HAP-1 (cell line): Measurements from ENCODE around the gene PRDM16.

Experiments
- DNase-seq, 2 experiments: peaks; one replicate each; pipeline ENCODE4 v3.0.0-alpha.2; 2016 to 2020; ENCODE audit warnings: low spot score in 2 of 2
- H3K27me3 ChIP-seq: fragments of 250-450 bp; sonication (Bioruptor Pico); 2 replicates; pipeline ENCODE4 v1.5.1; 2020; ENCODE audit warnings: low read depth, mild to moderate bottlenecking, moderate library complexity
- H3K36me3 ChIP-seq: fragments of 250-450 bp; sonication (Bioruptor Pico); replicated peaks from 2 replicates; pipeline ENCODE4 v1.5.1; 2020; ENCODE audit warnings: mild to moderate bottlenecking
- H3K4me1 ChIP-seq: fragments of 250-450 bp; sonication (Bioruptor Pico); 2 replicates; pipeline ENCODE4 v1.5.1; 2020; ENCODE audit warnings: mild to moderate bottlenecking
- H3K4me3 ChIP-seq: fragments of 250-450 bp; sonication (Bioruptor Pico); 2 replicates; pipeline ENCODE4 v1.5.1; 2020; ENCODE audit warnings: mild to moderate bottlenecking, moderate library complexity
- H3K9me3 ChIP-seq: fragments of 250-450 bp; sonication (Bioruptor Pico); 2 replicates; pipeline ENCODE4 v1.5.1; 2020; ENCODE audit warnings: mild to moderate bottlenecking, moderate library complexity
- in situ Hi-C: fragments of 300-500 bp; cut with MboI; formaldehyde crosslinking; loops from 3 replicates; pipeline ENCODE4 v1.14.3; 2020; ENCODE audit warnings: low sequenced_read_pairs, inconsistent platforms, mixed read lengths

Gene PRDM16

DNA sequence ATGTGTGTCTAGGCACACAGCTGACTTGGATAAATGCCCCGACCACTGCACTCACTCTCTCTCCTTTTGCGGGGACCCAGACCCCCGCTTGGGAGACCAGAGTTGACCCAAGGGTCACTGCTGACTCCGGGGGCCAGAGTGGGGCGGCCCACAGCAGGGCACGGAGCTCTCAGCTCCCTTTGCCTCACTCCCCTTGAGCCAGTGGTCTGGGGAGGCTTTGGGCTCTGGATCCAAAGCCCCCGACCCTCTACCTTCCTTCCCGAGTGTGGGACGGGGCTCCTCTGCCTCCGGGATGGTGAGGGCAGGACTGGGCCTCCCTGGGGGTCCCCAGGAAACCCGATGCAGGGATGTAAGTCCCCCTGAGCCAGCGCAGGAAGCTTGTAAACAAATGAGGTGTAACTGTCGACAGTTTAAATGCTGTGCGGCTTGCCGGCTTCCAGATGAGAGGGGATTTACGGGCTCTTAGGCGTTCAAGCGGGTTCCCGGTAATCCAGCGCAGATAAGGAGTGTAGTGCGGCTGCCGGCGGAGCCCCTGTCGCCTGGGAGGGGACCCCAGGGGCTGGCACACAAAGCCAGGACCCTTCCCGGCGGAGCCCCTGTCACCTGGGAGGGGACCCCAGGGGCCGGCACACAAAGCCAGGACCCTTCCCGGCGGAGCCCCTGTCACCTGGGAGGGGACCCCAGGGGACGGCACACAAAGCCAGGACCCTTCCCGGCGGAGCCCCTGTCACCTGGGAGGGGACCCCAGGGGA lies 40.3 kb upstream of the PRDM16 start:
- Histone ChIP-seq H3K4me1 (no peaks in the 10 kb centered on the region), H3K4me3 (no peak overlapping the region), H3K27me3 (peaks cover 57% of the 10 kb centered on the region), H3K9me3 (no peaks in the 10 kb centered on the region), H3K36me3 (no peaks in the 10 kb centered on the region)
- DNase-seq, result no peak
- in situ Hi-C loops, result no loop called here

GRCh38 chr1:3029481-3029961 lies 39.5 kb upstream of the PRDM16 start:
- in situ Hi-C loops, result no loop called here
- Histone ChIP-seq H3K27me3 (peaks cover 57% of the 10 kb centered on the region), H3K4me1 (no peaks in the 10 kb centered on the region), H3K36me3 (no peaks in the 10 kb centered on the region), H3K4me3 (no peak overlapping the region), H3K9me3 (no peaks in the 10 kb centered on the region)
- no peak for DNase-seq

- no peaks in the 10 kb centered on the region for H3K9me3 ChIP-seq
- no peak overlapping the region for H3K4me3 ChIP-seq
- in situ Hi-C loops, result no loop called here
- H3K27me3 ChIP-seq, result peaks cover 63% of the 10 kb centered on the region
- no peaks in the 10 kb centered on the region for H3K4me1 ChIP-seq
- DNase-seq, result no peak
- H3K36me3 ChIP-seq, result no peaks in the 10 kb centered on the region
Measured at GRCh38 chr1:3029991-3030662, 38.9 kb upstream of the PRDM16 start.

GRCh38 chr1:3030663-3031381 lies 38.2 kb upstream of the PRDM16 start:
- H3K27me3 ChIP-seq, result peaks cover 68% of the 10 kb centered on the region
- H3K4me1 ChIP-seq, result no peaks in the 10 kb centered on the region
- no peak overlapping the region for H3K4me3 ChIP-seq
- H3K36me3 ChIP-seq, result no peaks in the 10 kb centered on the region
- in situ Hi-C loops, result no loop called here
- no peak for DNase-seq
- no peaks in the 10 kb centered on the region for H3K9me3 ChIP-seq

DNA sequence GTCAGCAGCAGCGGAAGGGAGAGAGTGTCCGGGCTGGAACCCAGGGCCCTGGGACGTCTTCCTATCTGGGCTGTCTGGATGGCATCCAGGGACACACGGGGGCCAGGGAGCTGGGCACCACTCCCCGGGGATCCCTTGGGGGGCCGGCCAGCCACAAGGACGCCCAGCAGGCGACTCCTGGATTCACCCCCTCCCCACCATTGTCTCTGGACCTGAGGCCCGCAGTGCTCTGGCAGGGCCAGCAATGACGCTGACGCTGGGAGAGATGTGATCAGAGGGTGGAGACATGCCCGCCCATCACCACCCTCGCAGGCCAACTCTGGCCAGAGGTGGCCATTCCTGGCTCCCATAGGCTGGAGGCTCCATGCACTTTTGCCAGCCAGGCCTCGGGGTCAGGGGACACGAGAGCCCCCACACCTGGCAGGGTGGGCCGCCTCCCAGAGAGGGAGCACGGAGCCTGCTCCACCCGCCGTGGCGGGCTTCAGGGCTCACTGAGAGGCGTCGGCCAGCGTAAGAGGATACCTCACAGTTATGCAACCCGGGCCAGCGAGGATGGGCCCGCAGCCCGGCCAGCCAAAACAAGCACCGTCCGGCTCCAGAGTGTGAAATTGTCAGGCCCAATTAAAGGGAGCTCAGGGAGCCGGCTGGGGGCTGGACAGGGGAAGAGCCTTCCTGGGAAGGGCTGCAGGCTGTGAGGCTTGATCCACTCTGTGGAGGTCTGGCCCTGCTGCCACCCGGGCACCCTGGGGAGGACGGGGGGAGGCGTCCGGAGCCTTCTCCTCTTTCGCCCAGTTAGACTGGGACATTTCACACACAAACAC lies 37.4 kb upstream of the PRDM16 start:
- H3K36me3 ChIP-seq, result no peaks in the 10 kb centered on the region
- peaks cover 75% of the 10 kb centered on the region for H3K27me3 ChIP-seq
- no peaks in the 10 kb centered on the region for H3K9me3 ChIP-seq
- DNase-seq, result no peak
- no peak overlapping the region for H3K4me3 ChIP-seq
- in situ Hi-C loops, result no loop called here
- H3K4me1 ChIP-seq, result no peaks in the 10 kb centered on the region

DNA sequence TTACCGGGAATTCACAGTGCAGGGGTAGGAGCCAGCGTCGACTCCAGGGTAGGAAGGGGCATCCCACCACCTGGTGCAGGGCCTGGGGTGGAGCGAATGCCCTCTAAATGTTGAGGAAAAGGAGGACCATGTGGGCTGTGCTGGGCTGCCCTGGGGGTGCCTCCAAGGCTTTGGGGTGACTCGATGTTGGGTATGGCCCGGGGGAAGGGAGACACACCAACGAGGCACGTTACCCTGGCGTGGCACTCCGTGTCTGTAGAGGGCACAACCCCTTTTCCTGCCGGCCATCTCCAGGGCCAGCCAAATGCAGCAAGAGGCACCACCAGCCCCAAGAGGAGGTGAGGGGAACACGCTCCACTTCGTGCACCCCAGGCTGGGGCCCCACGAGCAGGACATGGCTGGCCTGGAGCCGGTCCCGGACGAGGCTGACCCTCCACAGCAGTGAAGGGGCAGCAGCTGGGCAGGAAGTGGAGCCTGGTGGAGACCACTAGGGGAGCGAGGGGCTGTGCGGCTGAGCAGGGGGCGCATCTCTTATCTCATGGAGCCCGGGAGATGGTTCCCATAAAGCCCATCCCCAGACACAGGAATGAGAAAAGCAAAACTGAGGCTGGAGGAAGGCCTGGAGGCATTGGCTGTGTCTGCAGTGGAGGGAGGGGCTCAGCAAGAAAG lies 36.5 kb upstream of the PRDM16 start:
- no peak for DNase-seq
- Histone ChIP-seq H3K27me3 (peaks cover 83% of the 10 kb centered on the region), H3K4me3 (no peak overlapping the region), H3K36me3 (no peaks in the 10 kb centered on the region), H3K4me1 (no peaks in the 10 kb centered on the region), H3K9me3 (no peaks in the 10 kb centered on the region)
- in situ Hi-C loops, result no loop called here

DNA sequence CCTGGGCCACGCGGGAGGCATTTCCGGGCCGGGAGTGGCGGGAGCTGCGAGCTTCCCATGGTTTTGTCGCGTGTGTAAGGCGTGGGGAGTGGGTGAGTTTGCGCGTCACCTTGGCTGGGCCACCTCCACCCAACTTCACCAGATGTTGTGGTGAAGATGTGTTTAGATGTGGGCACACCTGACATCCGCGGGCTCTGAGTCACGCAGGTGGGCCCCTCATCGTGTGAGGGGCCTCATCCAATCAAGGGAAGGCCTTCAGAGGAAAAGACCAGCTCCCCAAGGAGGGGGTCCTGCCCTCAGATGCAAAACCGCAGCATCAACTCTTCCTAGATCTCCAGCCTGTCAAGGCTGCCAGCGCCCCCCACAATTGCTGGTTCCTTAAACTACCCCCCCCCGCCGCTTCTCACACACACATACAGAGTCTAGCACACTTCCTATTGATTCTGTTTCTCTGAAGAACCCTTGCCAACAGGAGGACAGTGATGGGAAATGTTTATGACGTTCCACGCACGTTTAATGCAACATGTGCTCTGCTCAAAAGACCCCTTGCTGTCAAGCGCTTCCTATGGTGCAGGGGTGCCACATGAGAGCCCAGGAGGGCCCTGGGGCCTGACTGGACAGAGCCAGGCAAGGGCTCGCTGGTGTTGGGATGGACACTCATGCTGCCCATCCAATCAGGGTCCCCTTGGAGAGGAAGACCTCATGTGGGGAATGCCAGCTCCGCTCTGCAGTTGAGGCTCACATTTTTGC lies 35.8 kb upstream of the PRDM16 start:
- in situ Hi-C loops, result no loop called here
- peaks cover 83% of the 10 kb centered on the region for H3K27me3 ChIP-seq

GRCh38 chr1:3033790-3034090 lies 35.3 kb upstream of the PRDM16 start:
- in situ Hi-C loops, result no loop called here
- Histone ChIP-seq H3K4me3 (no peak overlapping the region), H3K27me3 (peaks cover 83% of the 10 kb centered on the region), H3K36me3 (no peaks in the 10 kb centered on the region), H3K9me3 (no peaks in the 10 kb centered on the region), H3K4me1 (no peaks in the 10 kb centered on the region)
- no peak for DNase-seq

More for the DNA sequence above, 35.8 kb upstream of the PRDM16 start:
- Histone ChIP-seq H3K9me3 (no peaks in the 10 kb centered on the region), H3K4me1 (no peaks in the 10 kb centered on the region), H3K36me3 (no peaks in the 10 kb centered on the region), H3K4me3 (no peak overlapping the region)
- DNase-seq, result no peak

- in situ Hi-C loops, result no loop called here
- H3K4me3 ChIP-seq, result no peak overlapping the region
- no peak for DNase-seq
- peaks cover 86% of the 10 kb centered on the region for H3K27me3 ChIP-seq
- H3K9me3 ChIP-seq, result no peaks in the 10 kb centered on the region
- no peaks in the 10 kb centered on the region for H3K36me3 ChIP-seq
- no peaks in the 10 kb centered on the region for H3K4me1 ChIP-seq
Measured at GRCh38 chr1:3034162-3034561, 34.8 kb upstream of the PRDM16 start.

- peaks cover 85% of the 10 kb centered on the region for H3K27me3 ChIP-seq
- H3K36me3 ChIP-seq, result no peaks in the 10 kb centered on the region
- in situ Hi-C loops, result no loop called here
- H3K4me1 ChIP-seq, result no peaks in the 10 kb centered on the region
- no peak overlapping the region for H3K4me3 ChIP-seq
- H3K9me3 ChIP-seq, result no peaks in the 10 kb centered on the region
- no peak for DNase-seq
Measured at GRCh38 chr1:3034728-3035562, 34.1 kb upstream of the PRDM16 start.

GRCh38 chr1:3035563-3036446 lies 33.2 kb upstream of the PRDM16 start:
- no peak overlapping the region for H3K4me3 ChIP-seq
- H3K27me3 ChIP-seq, result peaks cover 83% of the 10 kb centered on the region
- in situ Hi-C loops, result no loop called here
- no peak for DNase-seq
- H3K9me3 ChIP-seq, result no peaks in the 10 kb centered on the region
- no peaks in the 10 kb centered on the region for H3K36me3 ChIP-seq
- H3K4me1 ChIP-seq, result no peaks in the 10 kb centered on the region
